Measurements from ENCODE around the gene CD160.
"Not testable (repeated sequence)": the region's sequence is repeated elsewhere in the genome, so short reads cannot be mapped to it uniquely, and the experiment has no call there.

The CD160 gene

GRCh38 chr1:145710291-145711027, 8.8 kb upstream of the CD160 start:
- DNase-seq: no peak

GRCh38 chr1:145711213-145711651, 8.1 kb upstream of the CD160 start:
- DNase-seq: no peak

GRCh38 chr1:145714524-145715111, 4.7 kb upstream of the CD160 start:
- DNase-seq: no peak

- no peak for DNase-seq
Observed at GRCh38 chr1:145716641-145717345, 2.5 kb upstream of the CD160 start.

- no peak for DNase-seq
Observed at GRCh38 chr1:145717833-145718232, 1.5 kb upstream of the CD160 start.

- DNase-seq: not testable (repeated sequence)
Observed at GRCh38 chr1:145718465-145718864, 834 bp upstream of the CD160 start.

GRCh38 chr1:145720556-145720877, 1.2 kb downstream of the CD160 start:
- no peak for DNase-seq

- DNase-seq: peak; percentile 36 to 48
Observed at GRCh38 chr1:145720878-145721671, 1.8 kb downstream of the CD160 start.

GRCh38 chr1:145726193-145726592, 6.9 kb downstream of the CD160 start:
- not testable (repeated sequence) for DNase-seq

GRCh38 chr1:145729196-145729595, 9.9 kb downstream of the CD160 start:
- no peak for DNase-seq

GRCh38 chr1:145729666-145730436, 10.6 kb downstream of the CD160 start:
- no peak for DNase-seq

GRCh38 chr1:145730467-145730866, 11.2 kb downstream of the CD160 start:
- DNase-seq: no peak

- DNase-seq: no peak
Observed at GRCh38 chr1:145730900-145731299, 11.6 kb downstream of the CD160 start.

- no peak for DNase-seq
Observed at GRCh38 chr1:145736191-145736590, 16.9 kb downstream of the CD160 start.

- DNase-seq: no peak
Observed at GRCh38 chr1:145740269-145740668, 21.0 kb downstream of the CD160 start.

- DNase-seq: no peak
Observed at GRCh38 chr1:145747398-145748247, 28.3 kb downstream of the CD160 start.

- no peak for DNase-seq
Observed at GRCh38 chr1:145750426-145750825, 31.1 kb downstream of the CD160 start.

GRCh38 chr1:145751491-145752037, 32.3 kb downstream of the CD160 start:
- no peak for DNase-seq

GRCh38 chr1:145757420-145757819, 38.1 kb downstream of the CD160 start:
- DNase-seq: no peak

- no peak for DNase-seq
Observed at GRCh38 chr1:145758116-145758515, 38.8 kb downstream of the CD160 start.

- no peak for DNase-seq
Observed at GRCh38 chr1:145758575-145758974, 39.3 kb downstream of the CD160 start.
